Pancreas (tissue), 10 donors: Measurements from ENCODE around the gene PCYT1A. TPM values are rescaled to one million over a fixed set of nuclear protein-coding genes. Genes with fewer than 3 reads are reported as not detected.

Source experiments
- ATAC-seq, 4 donors: fragments of 200-7000 bp; cut with Tn5 transposase; one replicate each; pipeline versions ENCODE4 v1.8.0 to v1.9.1; 2020; ENCODE audit warnings: mild to moderate bottlenecking in 4 of 4, moderate library complexity in 4 of 4
- DNase-seq, 6 donors: peaks; one replicate each; pipeline ENCODE4 v3.0.0-alpha.2; 2020
- FAIRE-seq: peaks from 2 replicates; lab custom pipeline; 2012; peaks lifted over from hg19 to GRCh38; lab: Jason Lieb, UNC
- H3K27ac ChIP-seq, 4 donors: fragments of 200-600 bp; sonication (generic); 1 replicate in 3 of 4; 2 replicates in 1 of 4; pipeline versions ENCODE4 v1.5.0 to v1.8.0; 2020
- H3K27me3 ChIP-seq, 4 donors: fragments of 200-600 bp; one replicate each; pipeline ENCODE4 v1.8.0; 2021
- H3K36me3 ChIP-seq, 3 donors: fragments of 200-600 bp; sonication (generic) in 1 of 3; one replicate each; pipeline versions ENCODE4 v1.5.0 to v1.8.0; 2020 to 2021
- H3K4me1 ChIP-seq, 3 donors: fragments of 200-600 bp; one replicate each; pipeline ENCODE4 v1.8.0; 2021
- H3K4me3 ChIP-seq, 4 donors: fragments of 200-600 bp; sonication (generic) in 2 of 4; one replicate each; pipeline versions ENCODE4 v1.5.0 to v1.8.0; 2020 to 2021
- H3K9me3 ChIP-seq, 4 donors: fragments of 200-600 bp; one replicate each; pipeline ENCODE4 v1.8.0; 2021
- CTCF ChIP-seq, 4 donors: fragments of 200-600 bp; sonication (generic) in 3 of 4; IDR thresholded peaks; one replicate each; pipeline versions ENCODE4 v1.5.0 to v1.8.0; 2021; ENCODE audit warnings: antibody characterized with exemption in 4 of 4
- WGBS, 2 donors: extraction: QIAGEN DNeasy Blood & Tissue Kit; methylation state at CpG; one replicate each; pipeline ENCODE4 v1.1.7; 2013; 5-methylcytosine and 5-hydroxymethylcytosine counted together
- intact Hi-C, 3 donors: fragments of 100-400 bp; cut with DNase I; formaldehyde crosslinking; loops; one replicate each; pipeline versions ENCODE4 v1.11.1 to v1.14.2; 2022
- polyA plus RNA-seq, 2 donors: library from polyadenylated mRNA; stranded (reverse); fragments of 200-250 nt; gene quantifications; one replicate each; pipeline ENCODE4 v1.2.3, GENCODE V29; 2013
- total RNA-seq, 6 donors: library from RNA; stranded (reverse); fragmentation: NEBNext Ultra II Directional in 4 of 6; extraction: Animal tissue kit (Norgen Biotek cat#: 25700) in 4 of 6; gene quantifications; one replicate each; pipeline versions ENCODE4 v1.2.1 to v1.2.4, GENCODE V29; 2021 to 2023
- donor health status: healthy with polysubstance abuse.
- donor health status: DM: no; HTN: no; CAD: no; lungs with moderate emphysema.
- donor health status: DM: no; HTN: no; CAD: no.
- donor health status: control.
- donor health status: control.
- donor health status: Bipolar disorder and iron deficiency.
- donor health status: DM: yes; HTN: yes; CAD: no.
- donor health status: DM: no; HTN: no; CAD: no.
- donor health status: DM: no; HTN: no; CAD: no.
- donor health status: DM: yes; HTN: yes; CAD: no.

Gene PCYT1A
- total and polyA plus RNA-seq, 8 donors, result 14.1 to 26.0 (median 16.5) TPM

- Histone ChIP-seq H3K27me3 (no peaks in the 10 kb centered on the region), H3K4me1 (peaks cover 0 to 4% (median 3%) of the 10 kb centered on the region in 3 donors), H3K9me3 (no peaks in the 10 kb centered on the region), H3K27ac (no peak overlapping the region), H3K4me3 (no peak overlapping the region), H3K36me3 (no peaks in the 10 kb centered on the region)
- no peak for TF ChIP-seq CTCF (IDR thresholded peaks at IDR 0.05)
- 93 to 95% methylated on average over 10 of the region's 10 CpGs for WGBS, 2 donors
- DNase-seq, result no peak
- intact Hi-C loops, result no loop called here
- FAIRE-seq, result no peak
- ATAC-seq, result peak in 2 of 4 donors; percentile 21 to 69
Observed at GRCh38 chr3:196220587-196220986, 66.9 kb downstream of the PCYT1A start.

GRCh38 chr3:196219970-196220311 is 67.6 kb downstream of the PCYT1A start:
- Histone ChIP-seq H3K27me3 (no peaks in the 10 kb centered on the region), H3K27ac (no peak overlapping the region), H3K36me3 (no peaks in the 10 kb centered on the region), H3K4me1 (peaks cover 0 to 4% (median 3%) of the 10 kb centered on the region in 3 donors), H3K9me3 (no peaks in the 10 kb centered on the region), H3K4me3 (no peak overlapping the region)
- FAIRE-seq, result no peak
- intact Hi-C loops, result no loop called here
- ATAC-seq, result no peak
- DNase-seq, result no peak
- WGBS, 2 donors, result 86 to 93% methylated on average over 19 of the region's 19 CpGs
- no peak for TF ChIP-seq CTCF (IDR thresholded peaks at IDR 0.05)

- Histone ChIP-seq H3K36me3 (no peaks in the 10 kb centered on the region), H3K9me3 (no peaks in the 10 kb centered on the region), H3K4me1 (peaks cover 0 to 4% (median 3%) of the 10 kb centered on the region in 3 donors), H3K27ac (no peak overlapping the region), H3K4me3 (peak overlapping the region in 1 of 4 donors; percentile 18), H3K27me3 (no peaks in the 10 kb centered on the region)
- intact Hi-C loops, result no loop called here
- ATAC-seq (peak in 3 of 4 donors; percentile 36 to 76 (median 52)), FAIRE-seq (no peak), DNase-seq (no peak)
- TF ChIP-seq CTCF (IDR thresholded peaks at IDR 0.05), result no peak
- 65 to 75% methylated on average over 19 of the region's 19 CpGs for WGBS, 2 donors
Observed at GRCh38 chr3:196219194-196219969, 68.1 kb downstream of the PCYT1A start.

GRCh38 chr3:196218155-196218712 is 69.3 kb downstream of the PCYT1A start:
- 89 to 90% methylated on average over 13 of the region's 13 CpGs for WGBS, 2 donors
- Histone ChIP-seq H3K27me3 (no peaks in the 10 kb centered on the region), H3K27ac (no peak overlapping the region), H3K4me1 (peaks cover 0 to 4% (median 2%) of the 10 kb centered on the region in 3 donors), H3K4me3 (no peak overlapping the region), H3K36me3 (no peaks in the 10 kb centered on the region), H3K9me3 (no peaks in the 10 kb centered on the region)
- DNase-seq (no peak), FAIRE-seq (no peak), ATAC-seq (no peak)
- intact Hi-C loops, result no loop called here
- TF ChIP-seq CTCF (IDR thresholded peaks at IDR 0.05), result no peak
